ENCODE results near the gene MYO6.

- peak in 2 of 3 experiments; percentile 47 to 59 for TF ChIP-seq CTCF (optimal IDR thresholded peaks at IDR 0.05 in 1 of 3, IDR thresholded peaks at IDR 0.05 in 1 of 3, conservative IDR thresholded peaks at IDR 0.05 in 1 of 3; ENCODE audit: extremely low read depth in 1 of 3, insufficient read depth in 2 of 3, low read length in 3 of 3)
- no peak for TF ChIP-seq EZH2 (IDR thresholded peaks at IDR 0.05; ENCODE audit: low read length)
Observed at GRCh38 chr6:75893058-75893775, 144.2 kb downstream of the MYO6 start.
